WTC11 (cell line): ENCODE data around the gene SLC9C1. TPM values are rescaled to one million over a fixed set of nuclear protein-coding genes. Genes with fewer than 3 reads are reported as not detected.

Experiments
- ATAC-seq: fragments of 200-7000 bp; cut with Tn5 transposase; 2 replicates; pipeline ENCODE4 v1.10.0; 2021; ENCODE audit warnings: mild to moderate bottlenecking, moderate library complexity
- CTCF ChIA-PET: fragments of 300-600 bp; sonication (Branson Sonifier 250); formaldehyde crosslinking; loops from one replicate; lab custom pipeline; 2021; ENCODE audit warnings: antibody characterized with exemption; lab: Charles Lee
- POLR2A ChIA-PET: fragments of 350-600 bp; sonication (Branson Sonifier 250); formaldehyde crosslinking; loops from one replicate; lab custom pipeline; 2021; ENCODE audit warnings: antibody characterized with exemption; lab: Charles Lee
- DNase-seq: peaks from one replicate; pipeline ENCODE4 v3.0.0; 2021; ENCODE audit warnings: low spot score
- H3K27ac Mint-ChIP-seq: 2 replicates; pipeline ENCODE4 v1.8.0; 2021; ENCODE audit warnings: mixed read lengths
- H3K27me3 Mint-ChIP-seq: 2 replicates; pipeline ENCODE4 v1.8.0; 2021; ENCODE audit warnings: low read depth, mild to moderate bottlenecking, moderate library complexity, mixed read lengths
- H3K36me3 Mint-ChIP-seq: 2 replicates; pipeline ENCODE4 v1.8.0; 2021; ENCODE audit warnings: mixed read lengths
- H3K4me1 Mint-ChIP-seq: 2 replicates; pipeline ENCODE4 v1.8.0; 2022; ENCODE audit warnings: mixed read lengths
- H3K4me3 Mint-ChIP-seq: 2 replicates; pipeline ENCODE4 v1.8.0; 2021; ENCODE audit warnings: mild to moderate bottlenecking, moderate library complexity, mixed read lengths
- H3K9me3 Mint-ChIP-seq: 2 replicates; pipeline ENCODE4 v1.8.0; 2021; ENCODE audit warnings: mixed read lengths
- ATF1 ChIP-seq: sonication (generic); formaldehyde crosslinking; IDR thresholded peaks from 2 replicates; pipeline ENCODE4 v1.8.1; 2023; ENCODE audit warnings: mild to moderate bottlenecking, moderate library complexity, missing genetic modification reagents
- CBFB ChIP-seq: sonication (generic); formaldehyde crosslinking; IDR thresholded peaks from 2 replicates; pipeline ENCODE4 v1.8.1; 2022; ENCODE audit warnings: mild to moderate bottlenecking, low read depth, missing genetic modification reagents
- ESRRA ChIP-seq: sonication (generic); formaldehyde crosslinking; IDR thresholded peaks from 2 replicates; pipeline ENCODE4 v1.8.1; 2022; ENCODE audit warnings: mild to moderate bottlenecking, missing genetic modification reagents, borderline replicate concordance
- ETV6 ChIP-seq: sonication (generic); formaldehyde crosslinking; IDR thresholded peaks from 2 replicates; pipeline ENCODE4 v1.8.1; 2022; ENCODE audit warnings: mild to moderate bottlenecking, missing genetic modification reagents
- GTF2I ChIP-seq: fragments of 250-450 bp; sonication (Bioruptor Pico); conservative IDR thresholded peaks from 2 replicates; pipeline ENCODE4 v1.4.0; 2021; ENCODE audit warnings: mild to moderate bottlenecking
- HMGA2 ChIP-seq: fragments of 250-450 bp; sonication (Bioruptor Pico); IDR thresholded peaks from 2 replicates; pipeline ENCODE4 v1.4.0; 2021; ENCODE audit warnings: mild to moderate bottlenecking, moderate library complexity
- IRF2 ChIP-seq: sonication (generic); formaldehyde crosslinking; IDR thresholded peaks from 2 replicates; pipeline ENCODE4 v1.8.0; 2022; ENCODE audit warnings: low read depth, missing genetic modification reagents, borderline replicate concordance
- KAT7 ChIP-seq: sonication (generic); formaldehyde crosslinking; IDR thresholded peaks from 2 replicates; pipeline ENCODE4 v1.8.1; 2023; ENCODE audit warnings: missing genetic modification reagents, mild to moderate bottlenecking, borderline replicate concordance
- NFE2L1 ChIP-seq: sonication (generic); formaldehyde crosslinking; IDR thresholded peaks from 2 replicates; pipeline ENCODE4 v1.8.1; 2023; ENCODE audit warnings: missing genetic modification reagents
- NFYB ChIP-seq: sonication (generic); formaldehyde crosslinking; conservative IDR thresholded peaks from 2 replicates; pipeline ENCODE4 v1.8.0; 2022; ENCODE audit warnings: low read depth, missing genetic modification reagents
- RELA ChIP-seq: sonication (generic); formaldehyde crosslinking; IDR thresholded peaks from 2 replicates; pipeline ENCODE4 v1.8.1; 2022; ENCODE audit warnings: missing genetic modification reagents, mild to moderate bottlenecking, borderline replicate concordance
- RORB ChIP-seq: fragments of 250-450 bp; sonication (Bioruptor Pico); IDR thresholded peaks from 2 replicates; pipeline ENCODE4 v1.9.0; 2021; ENCODE audit warnings: mild to moderate bottlenecking
- SMAD4 ChIP-seq: sonication (generic); formaldehyde crosslinking; IDR thresholded peaks from 2 replicates; pipeline ENCODE4 v1.8.0; 2022; ENCODE audit warnings: mild to moderate bottlenecking, missing genetic modification reagents
- SOX15 ChIP-seq: fragments of 250-450 bp; sonication (Bioruptor Pico); IDR thresholded peaks from 2 replicates; pipeline ENCODE4 v1.9.0; 2021; ENCODE audit warnings: mild to moderate bottlenecking
- SP1 ChIP-seq: sonication (generic); formaldehyde crosslinking; conservative IDR thresholded peaks from 2 replicates; pipeline ENCODE4 v1.8.1; 2022; ENCODE audit warnings: missing genetic modification reagents
- TEAD1 ChIP-seq: sonication (generic); formaldehyde crosslinking; IDR thresholded peaks from 2 replicates; pipeline ENCODE4 v1.8.0; 2022; ENCODE audit warnings: mild to moderate bottlenecking, missing genetic modification reagents
- ZNF121 ChIP-seq: sonication (generic); formaldehyde crosslinking; IDR thresholded peaks from 2 replicates; pipeline ENCODE4 v1.8.0; 2023; ENCODE audit warnings: missing genetic modification reagents
- ZNF416 ChIP-seq: fragments of 250-450 bp; sonication (Bioruptor Pico); IDR thresholded peaks from 2 replicates; pipeline ENCODE4 v1.9.0; 2021; ENCODE audit warnings: mild to moderate bottlenecking, inconsistent platforms
- total RNA-seq: library from RNA; stranded (reverse); gene quantifications from 3 replicates; pipeline ENCODE4 v1.2.3, GENCODE V29; 2021
- TF ChIP-seq, protein P1 (sequence below): sonication (generic); formaldehyde crosslinking; IDR thresholded peaks from 2 replicates; pipeline ENCODE4 v1.8.1; 2023; ENCODE audit warnings: mild to moderate bottlenecking, missing genetic modification reagents
- TF ChIP-seq, protein P2 (sequence below): sonication (generic); formaldehyde crosslinking; IDR thresholded peaks from 2 replicates; pipeline ENCODE4 v1.8.0; 2022; ENCODE audit warnings: mild to moderate bottlenecking, missing genetic modification reagents
- TF ChIP-seq, protein P3 (sequence below): sonication (generic); formaldehyde crosslinking; IDR thresholded peaks from 2 replicates; pipeline ENCODE4 v1.8.1; 2022; ENCODE audit warnings: low read depth, missing genetic modification reagents, borderline replicate concordance
- TF ChIP-seq, protein P4 (sequence below): sonication (generic); formaldehyde crosslinking; IDR thresholded peaks from 2 replicates; pipeline ENCODE4 v1.8.0; 2022; ENCODE audit warnings: mild to moderate bottlenecking, missing genetic modification reagents
- TF ChIP-seq, protein P5 (sequence below): fragments of 250-450 bp; sonication (Bioruptor Pico); conservative IDR thresholded peaks from 2 replicates; pipeline ENCODE4 v1.9.0; 2021; ENCODE audit warnings: mild to moderate bottlenecking
- TF ChIP-seq, protein P6 (sequence below): sonication (generic); formaldehyde crosslinking; IDR thresholded peaks from 2 replicates; pipeline ENCODE4 v1.8.1; 2022; ENCODE audit warnings: mild to moderate bottlenecking, moderate library complexity, missing genetic modification reagents
- TF ChIP-seq, protein P7 (sequence below): sonication (generic); formaldehyde crosslinking; conservative IDR thresholded peaks from 2 replicates; pipeline ENCODE4 v1.8.1; 2023; ENCODE audit warnings: mild to moderate bottlenecking, low read depth, missing genetic modification reagents, moderate library complexity
- TF ChIP-seq, protein P8 (sequence below): sonication (generic); formaldehyde crosslinking; IDR thresholded peaks from 2 replicates; pipeline ENCODE4 v1.8.1; 2023; ENCODE audit warnings: mild to moderate bottlenecking, missing genetic modification reagents, moderate library complexity

The SLC9C1 gene
- total RNA-seq, 1 experiment from 2014 or later: 3.5 TPM

DNA sequence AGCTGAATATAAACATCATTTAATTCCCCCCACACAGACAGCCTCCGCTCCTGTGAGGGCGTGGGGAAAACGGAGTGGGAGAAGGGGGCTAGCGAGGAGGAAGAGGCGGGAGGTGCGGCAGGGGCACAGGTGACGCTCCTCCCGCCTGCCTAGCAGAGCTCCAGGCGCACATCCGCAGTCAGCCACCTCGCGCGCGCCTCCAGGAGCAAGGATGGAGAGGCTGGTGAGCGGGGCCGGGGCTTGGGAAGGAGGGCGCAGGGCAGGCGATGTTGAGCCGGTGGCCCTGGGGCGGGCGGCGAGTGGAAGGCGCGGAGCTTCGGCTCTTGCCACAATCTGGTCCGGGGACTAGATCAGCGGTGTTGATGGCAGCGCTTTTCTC, 39.0 kb upstream of the SLC9C1 start, which contains the start of gene CD200:
Gene CD200, plus strand, starts transcription at position 155 of the 379 bp plus-strand sequence. Its CDS starts 57 bp downstream, at position 212.
- peaks cover 14% of the 10 kb centered on the region for H3K36me3 Mint-ChIP-seq
- H3K4me1 Mint-ChIP-seq: peaks cover 40% of the 10 kb centered on the region
- peak within 1 kb of the TSS; percentile 96 for H3K27ac Mint-ChIP-seq
- H3K4me3 Mint-ChIP-seq: peak within 1 kb of the TSS; percentile 88
- peak; percentile 85 for DNase-seq
- ChIA-PET POLR2A (interaction anchor here (0.8 to 2.7 kb wide), 13 partner anchors 8 to 229 kb away, joined by 3 to 12 read pairs (median 5); partner anchors contain the start of genes ATG3, SLC35A5 and SLC9C1), CTCF (interaction anchor here (0.9 to 4.4 kb wide), 13 partner anchors 8 to 221 kb away, joined by 3 to 37 read pairs (median 4); partner anchors contain the start of gene SLC9C1)
- H3K9me3 Mint-ChIP-seq: no peaks in the 10 kb centered on the region
- peak; percentile 86 for ATAC-seq
- H3K27me3 Mint-ChIP-seq: no peaks in the 10 kb centered on the region
- no peak for TF ChIP-seq GTF2I (CRISPR knock-in tag)
- TF ChIP-seq RELA: no peak
- no peak for TF ChIP-seq ZNF121 (CRISPR knock-in tag)
- TF ChIP-seq, protein P1, sequence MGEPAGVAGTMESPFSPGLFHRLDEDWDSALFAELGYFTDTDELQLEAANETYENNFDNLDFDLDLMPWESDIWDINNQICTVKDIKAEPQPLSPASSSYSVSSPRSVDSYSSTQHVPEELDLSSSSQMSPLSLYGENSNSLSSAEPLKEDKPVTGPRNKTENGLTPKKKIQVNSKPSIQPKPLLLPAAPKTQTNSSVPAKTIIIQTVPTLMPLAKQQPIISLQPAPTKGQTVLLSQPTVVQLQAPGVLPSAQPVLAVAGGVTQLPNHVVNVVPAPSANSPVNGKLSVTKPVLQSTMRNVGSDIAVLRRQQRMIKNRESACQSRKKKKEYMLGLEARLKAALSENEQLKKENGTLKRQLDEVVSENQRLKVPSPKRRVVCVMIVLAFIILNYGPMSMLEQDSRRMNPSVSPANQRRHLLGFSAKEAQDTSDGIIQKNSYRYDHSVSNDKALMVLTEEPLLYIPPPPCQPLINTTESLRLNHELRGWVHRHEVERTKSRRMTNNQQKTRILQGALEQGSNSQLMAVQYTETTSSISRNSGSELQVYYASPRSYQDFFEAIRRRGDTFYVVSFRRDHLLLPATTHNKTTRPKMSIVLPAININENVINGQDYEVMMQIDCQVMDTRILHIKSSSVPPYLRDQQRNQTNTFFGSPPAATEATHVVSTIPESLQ (CRISPR knock-in tag): no peak
- no peak for TF ChIP-seq SMAD4 (CRISPR knock-in tag)
- TF ChIP-seq, protein P2, sequence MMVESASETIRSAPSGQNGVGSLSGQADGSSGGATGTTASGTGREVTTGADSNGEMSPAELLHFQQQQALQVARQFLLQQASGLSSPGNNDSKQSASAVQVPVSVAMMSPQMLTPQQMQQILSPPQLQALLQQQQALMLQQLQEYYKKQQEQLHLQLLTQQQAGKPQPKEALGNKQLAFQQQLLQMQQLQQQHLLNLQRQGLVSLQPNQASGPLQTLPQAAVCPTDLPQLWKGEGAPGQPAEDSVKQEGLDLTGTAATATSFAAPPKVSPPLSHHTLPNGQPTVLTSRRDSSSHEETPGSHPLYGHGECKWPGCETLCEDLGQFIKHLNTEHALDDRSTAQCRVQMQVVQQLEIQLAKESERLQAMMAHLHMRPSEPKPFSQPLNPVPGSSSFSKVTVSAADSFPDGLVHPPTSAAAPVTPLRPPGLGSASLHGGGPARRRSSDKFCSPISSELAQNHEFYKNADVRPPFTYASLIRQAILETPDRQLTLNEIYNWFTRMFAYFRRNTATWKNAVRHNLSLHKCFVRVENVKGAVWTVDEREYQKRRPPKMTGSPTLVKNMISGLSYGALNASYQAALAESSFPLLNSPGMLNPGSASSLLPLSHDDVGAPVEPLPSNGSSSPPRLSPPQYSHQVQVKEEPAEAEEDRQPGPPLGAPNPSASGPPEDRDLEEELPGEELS (CRISPR knock-in tag): peak; percentile 68; the same call in 1 of the 2 replicates
- no peak for TF ChIP-seq HMGA2 (CRISPR knock-in tag)
- no peak for TF ChIP-seq RORB
- TF ChIP-seq ESRRA (CRISPR knock-in tag): no peak
- no peak for TF ChIP-seq ZNF416 (CRISPR knock-in tag)
- no peak for TF ChIP-seq TEAD1 (CRISPR knock-in tag)
- 0 out of 2 replicates have a peak, but pooled peaks have one; percentile 19 for TF ChIP-seq NFE2L1 (CRISPR knock-in tag)
- no peak for TF ChIP-seq SOX15
- TF ChIP-seq, protein P3, sequence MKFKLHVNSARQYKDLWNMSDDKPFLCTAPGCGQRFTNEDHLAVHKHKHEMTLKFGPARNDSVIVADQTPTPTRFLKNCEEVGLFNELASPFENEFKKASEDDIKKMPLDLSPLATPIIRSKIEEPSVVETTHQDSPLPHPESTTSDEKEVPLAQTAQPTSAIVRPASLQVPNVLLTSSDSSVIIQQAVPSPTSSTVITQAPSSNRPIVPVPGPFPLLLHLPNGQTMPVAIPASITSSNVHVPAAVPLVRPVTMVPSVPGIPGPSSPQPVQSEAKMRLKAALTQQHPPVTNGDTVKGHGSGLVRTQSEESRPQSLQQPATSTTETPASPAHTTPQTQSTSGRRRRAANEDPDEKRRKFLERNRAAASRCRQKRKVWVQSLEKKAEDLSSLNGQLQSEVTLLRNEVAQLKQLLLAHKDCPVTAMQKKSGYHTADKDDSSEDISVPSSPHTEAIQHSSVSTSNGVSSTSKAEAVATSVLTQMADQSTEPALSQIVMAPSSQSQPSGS (CRISPR knock-in tag): no peak
- TF ChIP-seq, protein P4, sequence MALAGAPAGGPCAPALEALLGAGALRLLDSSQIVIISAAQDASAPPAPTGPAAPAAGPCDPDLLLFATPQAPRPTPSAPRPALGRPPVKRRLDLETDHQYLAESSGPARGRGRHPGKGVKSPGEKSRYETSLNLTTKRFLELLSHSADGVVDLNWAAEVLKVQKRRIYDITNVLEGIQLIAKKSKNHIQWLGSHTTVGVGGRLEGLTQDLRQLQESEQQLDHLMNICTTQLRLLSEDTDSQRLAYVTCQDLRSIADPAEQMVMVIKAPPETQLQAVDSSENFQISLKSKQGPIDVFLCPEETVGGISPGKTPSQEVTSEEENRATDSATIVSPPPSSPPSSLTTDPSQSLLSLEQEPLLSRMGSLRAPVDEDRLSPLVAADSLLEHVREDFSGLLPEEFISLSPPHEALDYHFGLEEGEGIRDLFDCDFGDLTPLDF: no peak
- TF ChIP-seq, protein P5, sequence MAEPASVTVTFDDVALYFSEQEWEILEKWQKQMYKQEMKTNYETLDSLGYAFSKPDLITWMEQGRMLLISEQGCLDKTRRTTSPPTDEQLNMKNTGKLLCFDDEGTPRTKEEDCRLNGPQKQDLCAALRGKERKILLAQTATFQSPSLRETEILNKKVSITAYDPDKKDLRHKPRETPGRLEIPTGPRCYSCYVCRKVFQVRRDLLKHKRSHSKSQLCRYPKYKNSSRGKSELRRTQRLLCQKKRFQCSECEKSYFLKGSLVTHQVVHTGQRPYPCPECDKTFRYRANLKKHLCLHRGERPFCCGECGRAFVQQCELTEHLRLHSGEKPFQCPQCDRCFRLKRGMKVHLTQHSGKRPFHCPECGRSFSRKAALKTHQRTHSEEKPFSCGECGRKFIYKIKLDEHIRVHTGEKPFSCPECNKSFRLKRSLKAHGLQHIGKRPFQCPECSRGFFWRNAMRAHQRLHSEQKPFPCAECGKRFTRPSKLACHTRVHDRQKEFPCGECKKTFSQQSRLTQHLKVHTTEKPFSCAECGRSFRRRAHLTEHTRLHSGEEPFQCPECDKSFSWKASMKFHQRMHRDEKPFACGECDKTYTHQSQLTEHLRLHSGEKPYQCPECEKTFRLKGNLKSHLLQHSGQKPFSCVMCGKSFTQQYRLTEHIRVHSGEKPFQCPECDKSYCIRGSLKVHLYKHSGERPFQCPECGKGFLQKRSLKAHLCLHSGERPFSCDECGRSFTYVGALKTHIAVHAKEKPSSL (CRISPR knock-in tag): no peak
- TF ChIP-seq, protein P6, sequence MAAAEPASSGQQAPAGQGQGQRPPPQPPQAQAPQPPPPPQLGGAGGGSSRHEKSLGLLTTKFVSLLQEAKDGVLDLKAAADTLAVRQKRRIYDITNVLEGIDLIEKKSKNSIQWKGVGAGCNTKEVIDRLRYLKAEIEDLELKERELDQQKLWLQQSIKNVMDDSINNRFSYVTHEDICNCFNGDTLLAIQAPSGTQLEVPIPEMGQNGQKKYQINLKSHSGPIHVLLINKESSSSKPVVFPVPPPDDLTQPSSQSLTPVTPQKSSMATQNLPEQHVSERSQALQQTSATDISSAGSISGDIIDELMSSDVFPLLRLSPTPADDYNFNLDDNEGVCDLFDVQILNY: peak; percentile 72
- TF ChIP-seq, protein P7, sequence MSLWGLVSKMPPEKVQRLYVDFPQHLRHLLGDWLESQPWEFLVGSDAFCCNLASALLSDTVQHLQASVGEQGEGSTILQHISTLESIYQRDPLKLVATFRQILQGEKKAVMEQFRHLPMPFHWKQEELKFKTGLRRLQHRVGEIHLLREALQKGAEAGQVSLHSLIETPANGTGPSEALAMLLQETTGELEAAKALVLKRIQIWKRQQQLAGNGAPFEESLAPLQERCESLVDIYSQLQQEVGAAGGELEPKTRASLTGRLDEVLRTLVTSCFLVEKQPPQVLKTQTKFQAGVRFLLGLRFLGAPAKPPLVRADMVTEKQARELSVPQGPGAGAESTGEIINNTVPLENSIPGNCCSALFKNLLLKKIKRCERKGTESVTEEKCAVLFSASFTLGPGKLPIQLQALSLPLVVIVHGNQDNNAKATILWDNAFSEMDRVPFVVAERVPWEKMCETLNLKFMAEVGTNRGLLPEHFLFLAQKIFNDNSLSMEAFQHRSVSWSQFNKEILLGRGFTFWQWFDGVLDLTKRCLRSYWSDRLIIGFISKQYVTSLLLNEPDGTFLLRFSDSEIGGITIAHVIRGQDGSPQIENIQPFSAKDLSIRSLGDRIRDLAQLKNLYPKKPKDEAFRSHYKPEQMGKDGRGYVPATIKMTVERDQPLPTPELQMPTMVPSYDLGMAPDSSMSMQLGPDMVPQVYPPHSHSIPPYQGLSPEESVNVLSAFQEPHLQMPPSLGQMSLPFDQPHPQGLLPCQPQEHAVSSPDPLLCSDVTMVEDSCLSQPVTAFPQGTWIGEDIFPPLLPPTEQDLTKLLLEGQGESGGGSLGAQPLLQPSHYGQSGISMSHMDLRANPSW (CRISPR knock-in tag): no peak
- TF ChIP-seq ETV6 (CRISPR knock-in tag): peak; percentile 73
- TF ChIP-seq KAT7 (CRISPR knock-in tag): no peak; the same call in 1 of the 2 replicates
- no peak for TF ChIP-seq CBFB (CRISPR knock-in tag)
- TF ChIP-seq, protein P8, sequence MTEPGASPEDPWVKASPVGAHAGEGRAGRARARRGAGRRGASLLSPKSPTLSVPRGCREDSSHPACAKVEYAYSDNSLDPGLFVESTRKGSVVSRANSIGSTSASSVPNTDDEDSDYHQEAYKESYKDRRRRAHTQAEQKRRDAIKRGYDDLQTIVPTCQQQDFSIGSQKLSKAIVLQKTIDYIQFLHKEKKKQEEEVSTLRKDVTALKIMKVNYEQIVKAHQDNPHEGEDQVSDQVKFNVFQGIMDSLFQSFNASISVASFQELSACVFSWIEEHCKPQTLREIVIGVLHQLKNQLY (CRISPR knock-in tag): no peak
- no peak for TF ChIP-seq ATF1 (CRISPR knock-in tag)
- TF ChIP-seq IRF2 (CRISPR knock-in tag): no peak
- no peak for TF ChIP-seq NFYB (CRISPR knock-in tag)
- no peak for TF ChIP-seq SP1 (CRISPR knock-in tag)
